HG03097 (cell line): ENCODE results near the gene HACD2.
A peak's percentile ranks its signal among the peaks of the same experiment; 100 is the strongest.
"Not testable (repeated sequence)": the region's sequence is repeated elsewhere in the genome, so short reads cannot be mapped to it uniquely, and the experiment has no call there.

ENCODE experiments used
- ATAC-seq: cut with Tn5 transposase; IDR thresholded peaks from one replicate; pipeline ENCODE4 v1.9.1; 2021; ENCODE audit not compliant: unreplicated experiment, low FRiP score

HACD2 gene

DNA sequence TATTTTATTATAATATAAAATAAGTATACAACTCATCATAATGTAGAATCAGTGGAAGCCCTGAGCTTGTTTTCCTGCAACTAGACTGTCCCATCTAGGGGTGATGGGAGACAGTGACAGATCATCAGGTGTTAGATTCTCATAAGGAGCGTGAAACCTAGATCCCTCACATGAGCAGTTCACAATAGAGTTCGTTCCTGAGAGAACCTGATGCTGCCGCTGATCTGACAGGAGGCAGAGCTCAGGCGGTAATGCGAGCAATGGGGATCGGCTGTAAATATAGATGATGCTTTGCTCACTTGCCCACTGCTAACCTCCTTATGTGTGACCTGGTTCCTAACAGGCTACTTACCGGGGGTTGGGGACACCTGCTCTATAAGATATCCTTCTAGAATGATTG, 26.8 kb upstream of the HACD2 start:
- not testable (repeated sequence) for ATAC-seq

DNA sequence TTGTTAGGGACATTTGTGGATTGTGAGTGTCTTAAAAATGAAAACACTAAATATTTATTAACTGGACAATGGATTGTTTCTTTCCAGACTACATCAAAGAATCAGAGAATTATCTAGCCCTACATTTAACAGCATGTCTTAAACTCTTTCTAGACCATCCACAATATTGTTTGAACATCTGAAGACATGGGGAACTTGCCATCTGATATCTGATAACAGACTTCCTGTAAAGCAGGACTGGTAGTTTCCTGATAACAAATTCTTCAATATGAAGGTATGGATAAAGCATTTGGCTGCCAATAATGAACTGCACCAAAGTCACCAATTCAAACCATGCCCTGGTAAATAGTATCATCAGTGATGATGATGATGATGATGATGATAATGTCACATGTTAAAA, 26.2 kb upstream of the HACD2 start:
- no peak for ATAC-seq

DNA sequence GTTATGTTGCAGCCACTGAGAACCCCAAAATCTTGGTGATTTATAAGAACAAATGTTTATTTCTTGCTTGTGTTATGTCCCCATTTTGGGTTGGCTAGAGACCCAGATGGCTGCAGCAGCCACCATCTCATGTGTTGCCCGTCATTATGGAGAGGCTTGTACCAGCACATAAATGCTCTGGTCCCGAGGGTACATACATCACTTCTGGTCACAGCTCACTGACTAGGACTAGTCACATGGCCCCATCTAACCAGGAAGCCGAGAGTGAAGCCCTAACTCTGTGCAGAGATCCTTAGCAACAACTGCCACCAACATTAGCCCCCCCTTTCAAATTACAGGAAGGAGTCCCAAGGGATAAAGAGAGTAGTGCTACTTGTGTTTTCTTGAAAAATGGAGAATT, 25.5 kb upstream of the HACD2 start:
- ATAC-seq = peak; percentile 65

DNA sequence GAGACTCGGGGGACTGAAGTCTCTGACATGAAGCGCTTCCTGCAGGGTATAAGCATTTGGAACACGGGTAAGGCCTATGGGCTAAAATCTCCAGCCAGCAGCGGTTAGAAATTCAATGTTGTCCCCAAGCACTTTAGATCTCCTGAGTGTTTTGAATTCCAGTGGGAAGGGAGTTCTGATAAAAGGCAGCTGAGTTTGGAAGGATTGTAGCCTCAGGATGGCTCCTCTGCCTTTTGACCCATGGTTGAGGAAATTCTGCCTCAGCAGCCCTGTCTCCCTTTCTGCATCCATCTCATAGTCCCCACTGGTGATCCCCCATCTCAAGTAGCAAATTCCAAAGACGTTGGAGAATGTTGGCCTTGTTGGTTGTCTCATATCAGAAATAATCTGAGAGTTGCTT, 24.2 kb upstream of the HACD2 start:
- ATAC-seq = no peak

DNA sequence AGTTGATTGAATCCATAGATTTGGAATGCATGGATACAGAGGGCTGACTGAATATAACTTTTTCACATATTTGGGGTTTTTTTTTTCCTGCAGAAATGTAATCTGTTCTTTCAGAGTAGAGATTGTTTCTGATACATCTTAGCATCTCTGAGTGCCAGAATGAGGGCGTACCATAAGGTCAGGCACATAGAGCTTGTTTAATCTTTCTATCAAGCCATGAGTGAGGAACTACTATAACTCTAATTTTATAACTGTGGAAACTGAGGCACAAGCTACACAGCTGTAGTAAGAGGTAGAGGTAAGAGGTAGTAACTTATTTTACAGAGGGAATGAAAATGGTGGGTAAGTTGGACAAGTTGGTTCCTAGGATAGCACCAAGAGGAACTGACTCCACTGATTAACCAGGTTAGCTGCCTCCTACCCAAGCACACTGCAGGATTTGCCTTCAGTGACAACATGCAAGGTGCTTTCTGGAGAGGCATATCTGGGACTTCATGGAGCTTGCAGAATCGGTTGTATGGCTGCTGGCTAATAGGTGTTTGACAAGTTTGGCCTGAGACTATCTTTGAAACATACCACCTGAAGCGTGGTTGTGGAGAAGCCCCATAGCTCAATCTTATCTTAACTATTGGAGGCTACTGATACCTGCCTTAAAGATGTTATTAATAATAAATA, 23.5 kb upstream of the HACD2 start:
- ATAC-seq = no peak

DNA sequence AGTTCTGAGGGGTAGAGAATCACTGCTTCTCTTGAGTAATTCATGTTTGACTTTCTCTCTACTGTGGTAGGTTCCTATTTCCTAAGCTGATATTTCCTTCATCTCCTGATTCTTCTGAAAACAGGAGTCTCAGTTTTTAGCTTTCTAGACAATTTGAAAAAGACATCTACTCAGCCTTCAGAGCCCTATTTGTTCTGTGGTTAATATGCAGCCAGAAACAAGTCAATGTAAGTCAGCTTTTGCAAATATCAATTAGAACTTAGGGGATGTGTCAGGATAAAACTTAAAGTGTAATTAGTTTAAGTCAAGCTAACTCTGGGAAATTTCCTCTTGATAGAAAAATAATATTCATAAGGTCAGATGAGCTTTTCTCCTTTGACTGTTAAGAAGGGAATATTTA, 21.7 kb upstream of the HACD2 start:
- no peak for ATAC-seq

DNA sequence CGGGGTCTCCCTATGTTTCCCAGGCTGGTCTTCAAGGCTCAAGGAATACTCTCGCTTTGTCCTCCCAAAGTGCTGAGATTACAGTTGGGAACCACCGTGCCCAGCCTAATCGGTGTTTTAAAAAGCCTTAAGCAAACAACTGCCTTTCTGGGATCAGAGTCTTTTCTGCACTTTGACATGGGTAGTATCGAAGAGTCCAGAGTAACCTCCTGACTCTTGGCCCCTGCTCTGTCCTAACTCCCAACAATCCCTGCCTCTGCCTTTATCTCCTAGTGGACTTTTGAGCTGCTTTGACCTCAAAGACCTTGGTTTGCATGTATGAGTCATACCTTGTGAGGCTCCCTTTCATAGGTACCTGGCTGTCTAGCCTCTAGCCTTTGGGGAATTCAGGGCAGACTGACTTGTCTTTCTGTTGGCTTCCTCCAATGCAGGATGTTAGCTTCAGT, 21.0 kb upstream of the HACD2 start:
- peak; percentile 75 for ATAC-seq

DNA sequence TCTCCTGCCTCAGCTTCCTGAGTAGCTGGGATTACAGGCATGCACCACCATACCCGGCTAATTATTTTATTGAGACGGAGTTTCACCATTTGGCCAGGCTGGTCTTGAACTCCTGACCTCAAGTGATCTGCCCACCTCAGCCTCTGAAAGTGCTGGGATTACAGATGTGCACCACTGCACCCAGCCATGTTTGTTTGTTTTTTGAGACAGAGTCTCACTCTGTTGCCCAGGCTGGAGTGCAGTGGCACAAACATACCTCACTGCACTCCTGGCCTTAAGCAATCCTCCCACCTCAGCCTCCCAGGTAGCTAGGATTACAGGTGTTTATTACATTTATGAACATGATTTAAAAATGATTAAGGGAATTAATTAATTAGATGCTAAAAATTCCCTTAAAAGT, 18.3 kb upstream of the HACD2 start:
- not testable (repeated sequence) for ATAC-seq

DNA sequence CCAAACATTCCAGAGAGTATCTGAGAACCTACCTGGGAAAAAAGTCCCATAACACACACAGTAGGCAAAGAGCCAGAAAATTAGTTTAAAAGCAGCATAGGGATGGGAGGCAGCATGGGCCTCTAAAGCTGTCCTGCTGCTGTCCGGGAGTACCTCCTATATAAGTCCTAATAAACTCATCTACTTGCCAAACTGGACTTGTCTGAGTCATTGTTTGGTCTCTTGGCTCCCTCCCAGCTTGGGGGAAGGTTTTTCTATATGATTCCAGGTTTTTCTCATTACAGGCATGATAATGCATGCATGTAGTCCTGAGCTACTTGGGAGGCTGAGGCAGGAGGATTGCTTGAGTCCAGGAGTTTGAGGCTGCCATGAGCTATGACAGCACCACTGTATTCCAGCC, 17.5 kb upstream of the HACD2 start:
- ATAC-seq = no peak

DNA sequence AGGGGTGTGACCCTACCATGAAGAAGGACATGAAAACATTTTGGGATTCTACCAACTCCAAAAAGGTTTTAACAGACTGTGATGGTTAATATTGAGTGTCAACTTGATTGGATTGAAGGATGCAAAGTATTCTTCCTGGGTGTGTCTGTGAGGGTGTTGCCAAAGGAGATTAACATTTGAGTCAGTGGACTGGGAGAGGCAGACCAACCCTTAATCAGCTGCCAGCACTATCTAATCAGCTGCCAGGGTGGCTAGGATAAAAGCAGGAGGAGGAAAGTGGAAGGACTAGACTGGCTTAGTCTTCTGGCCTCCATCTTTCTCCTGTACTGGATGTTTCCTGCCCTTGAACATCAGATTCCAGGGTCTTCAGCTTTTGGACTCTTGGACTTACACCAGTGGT, 16.0 kb upstream of the HACD2 start:
- not testable (repeated sequence) for ATAC-seq

DNA sequence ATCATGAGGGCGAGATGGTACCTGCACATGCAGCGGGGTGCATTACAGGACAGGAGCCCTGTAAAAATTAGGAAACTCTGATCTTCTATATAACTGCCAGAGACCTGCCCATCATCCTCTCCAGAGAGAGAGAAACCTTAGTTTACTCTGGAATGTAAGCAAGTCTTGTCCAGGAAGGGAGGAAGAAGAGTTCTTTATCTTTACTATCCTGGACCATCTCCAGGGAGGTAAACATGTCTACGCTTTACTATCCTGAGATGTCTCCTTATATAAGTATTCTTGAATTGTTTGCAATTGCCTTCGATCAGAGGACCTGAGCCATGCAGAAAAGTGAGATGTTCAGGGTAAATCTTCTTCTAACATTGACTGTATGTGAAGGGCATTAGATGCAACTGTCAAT, 12.7 kb upstream of the HACD2 start:
- no peak for ATAC-seq

DNA sequence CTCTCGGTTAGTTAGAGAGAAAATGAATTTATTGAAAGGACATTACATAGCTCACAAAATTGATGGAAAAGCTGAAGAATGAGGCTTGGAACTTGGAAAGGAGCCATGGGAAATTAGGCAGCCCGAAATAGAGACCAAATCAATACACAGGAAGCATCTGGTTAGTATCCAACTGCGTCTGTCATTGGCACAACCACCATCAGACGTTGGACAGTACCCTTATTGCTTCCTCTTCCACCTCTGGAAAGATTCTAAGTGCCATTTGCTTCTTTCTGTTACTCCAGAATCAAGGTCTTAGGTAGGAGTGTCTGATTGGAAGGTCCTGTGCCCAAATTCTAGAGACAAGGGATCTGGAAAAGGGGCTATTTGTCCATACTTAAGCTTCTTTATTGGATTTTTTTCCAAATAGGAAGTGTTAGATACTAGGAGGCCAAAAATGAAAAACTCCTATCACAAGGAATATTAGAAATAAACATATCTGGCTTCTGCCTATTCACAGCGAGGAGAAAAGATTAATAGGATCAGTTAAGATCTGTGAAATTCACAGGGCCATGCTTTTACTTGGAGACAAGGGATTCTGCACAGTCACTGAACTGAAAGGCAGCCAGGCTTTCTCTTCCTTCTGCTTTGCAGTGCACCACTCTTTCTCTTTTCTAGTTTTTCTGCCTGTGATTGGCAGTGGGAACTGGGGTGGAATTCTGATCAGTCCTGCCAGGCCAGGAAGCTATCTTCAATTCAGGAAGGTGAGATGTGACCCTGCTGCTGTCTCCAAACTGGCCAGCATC, 10.7 kb upstream of the HACD2 start:
- no peak for ATAC-seq

DNA sequence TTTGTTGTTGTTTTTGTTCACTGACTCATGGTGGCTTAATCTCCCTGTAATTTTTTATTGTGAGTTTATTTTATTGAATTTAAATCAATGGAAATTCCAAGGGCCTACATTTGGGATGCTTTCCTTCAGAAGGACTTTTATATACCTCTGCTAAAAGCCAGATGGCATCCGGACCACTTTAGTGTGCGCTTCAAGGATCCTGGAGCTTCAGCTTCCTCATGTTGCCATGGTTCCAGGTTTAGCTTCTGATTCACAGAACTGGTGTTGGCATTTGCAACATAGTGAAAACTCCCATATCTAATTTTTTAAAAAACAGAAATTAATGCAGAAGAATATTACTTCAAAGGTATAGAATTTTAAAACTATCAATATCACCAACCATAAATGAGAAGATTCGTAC, 8.5 kb upstream of the HACD2 start:
- ATAC-seq = no peak

DNA sequence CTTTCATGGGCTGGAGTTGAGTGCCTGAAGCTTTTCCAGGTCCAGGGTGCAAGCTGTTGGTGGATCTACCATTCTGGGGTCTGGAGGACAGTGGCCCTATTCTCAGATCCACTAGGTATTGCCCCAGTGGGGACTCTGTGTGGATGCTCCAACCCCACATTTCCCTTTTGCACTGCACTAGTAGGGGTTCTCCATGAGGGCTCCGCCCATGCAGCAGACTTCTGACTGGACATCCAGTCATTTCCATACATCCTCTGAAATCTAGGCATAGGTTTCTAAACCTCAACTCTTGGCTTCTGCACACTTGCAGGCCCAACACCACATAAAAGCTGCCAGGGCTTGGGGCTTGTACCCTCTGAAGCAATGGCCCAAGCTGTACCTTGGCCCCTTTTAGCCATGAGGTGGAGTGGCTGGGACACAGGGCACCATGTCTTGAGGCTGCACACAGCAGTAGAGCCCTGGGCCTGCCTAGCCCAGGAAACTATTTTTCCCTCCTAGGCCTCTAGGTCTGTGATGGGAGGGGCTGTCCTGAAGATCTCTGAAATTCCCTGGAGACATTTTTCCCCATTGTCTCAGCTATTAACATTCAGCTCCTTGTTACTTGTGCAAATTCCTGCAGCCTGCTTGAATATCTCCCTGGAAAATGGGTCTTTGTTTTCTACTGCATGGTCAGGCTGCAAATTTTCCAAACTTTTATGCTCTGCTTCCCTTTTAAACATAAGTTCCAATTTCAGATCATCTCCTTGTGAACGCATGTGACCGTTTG, 6.0 kb upstream of the HACD2 start:
- ATAC-seq = no peak

DNA sequence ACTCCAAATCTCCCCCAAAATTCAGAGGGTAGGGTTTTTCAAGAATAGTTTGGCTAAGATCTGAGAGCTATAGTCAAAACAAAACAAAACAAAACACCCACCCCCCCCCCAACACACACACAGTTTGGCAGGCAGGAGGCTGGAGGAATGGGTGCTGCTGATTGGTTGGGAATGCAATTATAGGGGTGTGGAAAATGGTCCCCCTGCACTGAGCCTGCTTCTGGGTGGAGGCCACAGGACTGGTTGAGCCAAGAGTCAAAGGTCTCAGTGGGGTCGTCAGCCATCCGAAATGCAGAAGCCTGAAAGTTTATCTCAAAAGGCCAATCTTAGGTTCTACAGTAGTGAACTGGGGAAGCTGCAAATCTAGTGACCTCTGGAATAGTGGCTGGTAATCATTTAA, 2.5 kb upstream of the HACD2 start:
- ATAC-seq = no peak

DNA sequence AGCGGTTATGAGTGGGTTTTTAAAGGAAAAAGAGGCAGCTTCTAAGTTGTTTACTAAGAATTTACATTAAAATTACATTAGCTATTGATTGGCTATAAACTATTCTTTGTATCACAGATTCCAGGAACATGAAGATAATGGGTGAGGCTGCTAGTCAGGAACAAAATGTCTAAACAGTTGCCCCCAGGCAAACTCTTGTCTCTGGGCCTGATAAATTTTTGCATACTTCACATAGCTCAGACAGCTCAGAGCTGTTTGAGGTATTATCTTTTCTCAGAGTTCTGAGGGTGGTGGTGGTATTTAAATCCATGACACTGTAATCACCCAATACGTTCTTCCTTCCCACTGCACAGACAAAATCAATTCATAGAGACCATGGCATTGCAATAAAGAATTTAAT, 2.1 kb upstream of the HACD2 start:
- no peak for ATAC-seq

DNA sequence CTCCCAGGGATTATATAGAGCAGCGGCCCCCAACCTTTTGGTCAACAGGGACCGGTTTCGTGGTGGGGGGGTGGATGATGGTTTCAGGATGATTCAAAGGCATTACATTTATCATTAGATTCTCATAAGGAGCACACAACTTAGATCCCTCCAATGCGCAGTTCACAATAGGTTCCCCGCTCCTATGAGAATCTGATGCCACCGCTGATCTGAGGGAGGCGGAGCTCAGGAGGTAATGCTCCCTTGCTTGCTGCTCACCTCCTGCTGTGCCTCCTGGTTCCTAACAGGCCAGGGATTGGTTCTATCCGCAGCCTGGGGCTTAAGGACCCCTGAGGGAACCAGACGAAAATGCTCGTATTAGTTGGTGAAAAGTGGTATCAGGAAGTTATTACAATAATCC, 1.3 kb upstream of the HACD2 start:
- no peak for ATAC-seq

DNA sequence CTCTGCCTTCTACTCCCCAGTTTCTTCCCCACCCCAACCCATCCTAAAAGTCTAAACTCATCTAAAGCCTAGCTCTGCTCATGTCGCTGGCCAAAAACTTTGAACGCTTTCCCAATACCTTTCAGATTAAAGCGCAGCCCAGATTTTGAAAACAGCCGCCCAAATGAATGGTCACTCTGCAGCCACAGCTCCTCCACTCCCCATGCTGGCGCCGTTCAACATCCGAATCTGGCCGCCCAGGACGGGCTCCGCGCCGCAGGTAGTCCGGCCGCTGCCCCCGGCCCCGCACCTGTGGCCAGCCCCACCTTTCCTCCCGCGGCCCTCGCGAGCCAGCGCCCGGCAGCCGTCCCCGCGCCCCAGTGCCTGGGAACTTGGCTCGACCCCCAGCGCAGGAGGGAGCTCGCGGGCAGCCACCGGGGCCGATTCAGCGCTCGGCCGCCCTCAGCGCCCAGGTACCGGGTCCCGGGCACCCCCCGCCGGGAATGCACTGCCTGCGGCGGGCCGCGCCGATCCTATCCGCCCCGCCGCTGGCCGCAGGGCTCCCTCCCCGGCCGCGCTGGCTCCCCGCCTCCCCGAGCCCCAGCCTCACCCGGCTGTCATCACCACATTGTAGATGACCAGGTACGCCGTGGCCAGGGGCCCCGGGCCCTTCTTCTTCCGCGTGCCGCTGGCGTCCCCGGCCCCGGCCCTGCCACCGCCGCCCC, 417 bp downstream of the HACD2 start:
- peak; percentile 31 for ATAC-seq

DNA sequence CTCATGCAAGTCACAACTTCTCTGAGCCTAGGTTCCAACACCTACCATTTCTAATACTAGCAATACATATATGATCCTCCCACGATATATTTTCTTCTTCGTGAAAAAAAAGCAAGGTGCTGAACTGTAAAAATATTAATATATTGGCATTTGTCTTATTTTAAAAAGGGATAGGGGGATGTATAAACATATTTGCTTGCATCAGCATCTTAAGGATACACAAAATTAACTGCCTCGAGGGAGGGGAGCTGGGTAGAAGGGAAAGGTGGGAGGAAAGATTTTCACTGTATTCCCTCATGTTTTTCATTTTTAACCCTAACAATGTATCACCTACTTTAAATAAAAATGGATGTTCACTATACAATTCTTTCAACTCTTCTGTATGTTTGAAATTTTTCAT, 1.3 kb downstream of the HACD2 start:
- ATAC-seq = no peak

DNA sequence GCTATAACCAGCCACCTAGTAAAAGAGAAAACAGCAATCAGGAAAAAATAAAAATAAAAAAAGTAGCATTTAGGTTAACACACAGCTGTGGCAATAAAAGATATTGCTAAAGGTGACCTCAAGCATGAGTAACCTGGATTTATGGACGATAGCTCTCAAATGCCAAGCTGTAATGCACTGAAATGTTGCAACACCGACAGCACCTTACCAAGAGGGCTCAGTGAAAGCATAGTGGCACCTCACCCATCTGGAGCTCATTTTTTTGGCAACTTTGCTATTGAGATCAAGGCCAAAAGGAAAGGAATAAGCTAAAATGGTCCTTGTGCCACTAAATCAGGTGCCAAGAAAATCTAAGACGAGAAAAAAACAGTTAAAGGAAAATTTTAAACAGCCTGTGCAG, 2.5 kb downstream of the HACD2 start:
- ATAC-seq = no peak

DNA sequence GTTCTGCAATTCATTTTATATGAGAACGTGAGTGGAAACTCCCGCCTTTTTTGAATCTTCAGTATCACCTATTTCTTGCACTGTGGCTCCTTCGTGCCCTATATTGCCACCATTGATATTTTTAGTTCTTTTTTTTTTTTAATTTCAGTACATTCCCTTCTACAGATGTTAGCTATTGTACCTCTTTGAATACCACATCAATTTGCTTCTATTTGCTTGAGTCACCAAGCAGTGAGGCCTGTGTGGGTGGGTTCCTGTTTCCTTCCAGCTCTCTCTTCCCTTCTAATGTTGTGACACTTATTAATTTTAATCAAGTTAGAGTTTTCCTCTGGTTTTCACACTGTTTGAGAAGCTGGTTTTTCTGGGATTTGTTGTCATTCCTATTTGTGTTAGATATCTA, 8.7 kb downstream of the HACD2 start:
- no peak for ATAC-seq
